T-helper 2 cell treated with Interferon-gamma antibody and Interleukin-4, amounts not matched to agents 5 μg/mL and 100 μg/mL, for 36 hours (primary cell): ENCODE data around the gene CPT1C.

Experiments used
- DNase-seq: peaks from one replicate; pipeline ENCODE4 v3.0.0; 2021; ENCODE audit warnings: low spot score
- H3K27ac Mint-ChIP-seq: one replicate; pipeline ENCODE4 v1.8.0; 2021; ENCODE audit warnings: mild to moderate bottlenecking, mixed read lengths
- H3K27me3 Mint-ChIP-seq: one replicate; pipeline ENCODE4 v1.8.0; 2021; ENCODE audit warnings: low read depth, mixed read lengths
- H3K36me3 Mint-ChIP-seq: one replicate; pipeline ENCODE4 v1.8.0; 2021; ENCODE audit warnings: low read depth, mixed read lengths
- H3K4me1 Mint-ChIP-seq: one replicate; pipeline ENCODE4 v1.8.0; 2021; ENCODE audit warnings: low read depth, mixed read lengths
- H3K4me3 Mint-ChIP-seq: one replicate; pipeline ENCODE4 v1.8.0; 2022; ENCODE audit warnings: mild to moderate bottlenecking, moderate library complexity, mixed read lengths
- H3K9me3 Mint-ChIP-seq: one replicate; pipeline ENCODE4 v1.8.0; 2021; ENCODE audit warnings: mixed read lengths

CPT1C gene

DNA sequence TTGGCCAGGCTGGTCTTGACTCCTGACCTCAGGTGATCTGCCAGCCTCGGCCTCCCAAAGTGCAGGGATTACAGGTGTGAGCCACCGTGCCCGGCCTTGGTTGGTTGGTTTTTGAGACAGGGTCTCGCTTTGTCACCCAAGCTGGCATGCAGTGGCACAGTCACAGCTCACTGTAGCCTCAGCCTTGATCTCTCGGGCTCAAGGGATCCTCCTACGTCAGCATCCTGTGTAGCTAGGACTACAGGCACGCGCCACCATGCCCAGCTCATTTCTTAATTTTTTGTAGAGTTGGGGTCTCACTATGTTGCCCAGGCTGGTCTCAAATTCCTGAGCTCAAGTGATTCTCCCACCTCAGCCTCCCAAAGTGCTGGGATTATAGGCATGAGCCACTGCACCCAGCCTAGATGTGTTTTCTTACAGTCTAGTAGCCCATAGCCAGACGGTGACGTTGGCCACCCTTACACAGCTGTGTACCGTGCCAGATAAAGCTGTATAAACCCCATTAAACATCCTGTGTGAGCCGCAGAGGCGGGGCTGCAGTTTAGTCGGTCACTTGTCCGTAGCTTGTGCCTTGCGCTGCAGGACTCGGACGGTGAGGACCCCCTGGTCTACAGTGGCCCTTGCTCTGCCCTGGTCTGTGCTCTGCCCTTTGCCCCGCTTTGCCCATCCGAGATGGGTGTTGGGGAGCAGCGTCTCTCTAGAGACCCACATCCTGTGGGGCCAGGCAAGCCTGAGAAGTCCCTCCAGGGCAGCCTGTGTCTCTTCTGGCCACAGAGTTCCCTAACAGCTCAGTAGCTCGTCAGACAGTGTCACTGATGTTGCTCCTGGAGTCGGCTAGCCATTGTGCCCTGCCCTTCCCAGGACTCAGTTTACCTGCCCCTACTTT is 35.1 kb upstream of the CPT1C start:
- Mint-ChIP-seq H3K27ac (no peak overlapping the region), H3K9me3 (no peaks in the 10 kb centered on the region), H3K4me1 (no peaks in the 10 kb centered on the region), H3K4me3 (no peak overlapping the region), H3K27me3 (no peaks in the 10 kb centered on the region), H3K36me3 (peaks cover 51% of the 10 kb centered on the region)
- no peak for DNase-seq

DNA sequence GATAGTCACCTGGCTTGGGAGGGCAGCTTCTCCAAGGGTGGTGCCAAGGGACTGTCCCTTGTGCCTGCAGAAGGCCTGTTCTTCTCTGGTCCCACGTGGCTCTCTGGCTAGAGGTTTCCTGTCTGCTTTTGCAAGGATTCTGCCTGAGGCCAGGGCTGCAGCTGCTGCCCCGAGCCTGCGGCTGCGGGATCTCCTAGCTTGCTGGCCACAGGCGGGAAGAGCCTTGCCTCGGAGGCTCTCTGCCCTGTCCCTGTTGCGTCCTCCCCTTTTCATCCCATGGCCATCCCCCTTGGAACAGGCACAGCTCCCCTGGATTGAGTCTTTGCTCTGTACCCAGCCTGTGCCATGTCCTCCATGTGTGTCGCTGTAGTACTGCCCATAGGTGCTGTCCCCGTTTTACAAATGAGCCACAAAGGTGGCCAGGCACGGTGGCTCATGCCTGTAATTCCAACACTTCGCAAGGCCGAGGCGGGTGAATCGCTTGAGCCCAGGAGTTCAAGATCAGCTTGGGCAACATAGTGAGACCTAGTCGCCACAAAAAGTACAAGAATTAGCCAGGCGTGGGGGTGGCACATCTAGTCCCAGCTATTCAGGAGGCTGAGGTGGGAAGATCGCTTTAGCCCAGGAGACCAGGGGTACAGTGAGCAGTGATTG is 34.3 kb upstream of the CPT1C start:
- Mint-ChIP-seq H3K36me3 (peaks cover 49% of the 10 kb centered on the region), H3K4me1 (no peaks in the 10 kb centered on the region), H3K27me3 (no peaks in the 10 kb centered on the region), H3K27ac (no peak overlapping the region), H3K4me3 (no peak overlapping the region), H3K9me3 (no peaks in the 10 kb centered on the region)
- no peak for DNase-seq

DNA sequence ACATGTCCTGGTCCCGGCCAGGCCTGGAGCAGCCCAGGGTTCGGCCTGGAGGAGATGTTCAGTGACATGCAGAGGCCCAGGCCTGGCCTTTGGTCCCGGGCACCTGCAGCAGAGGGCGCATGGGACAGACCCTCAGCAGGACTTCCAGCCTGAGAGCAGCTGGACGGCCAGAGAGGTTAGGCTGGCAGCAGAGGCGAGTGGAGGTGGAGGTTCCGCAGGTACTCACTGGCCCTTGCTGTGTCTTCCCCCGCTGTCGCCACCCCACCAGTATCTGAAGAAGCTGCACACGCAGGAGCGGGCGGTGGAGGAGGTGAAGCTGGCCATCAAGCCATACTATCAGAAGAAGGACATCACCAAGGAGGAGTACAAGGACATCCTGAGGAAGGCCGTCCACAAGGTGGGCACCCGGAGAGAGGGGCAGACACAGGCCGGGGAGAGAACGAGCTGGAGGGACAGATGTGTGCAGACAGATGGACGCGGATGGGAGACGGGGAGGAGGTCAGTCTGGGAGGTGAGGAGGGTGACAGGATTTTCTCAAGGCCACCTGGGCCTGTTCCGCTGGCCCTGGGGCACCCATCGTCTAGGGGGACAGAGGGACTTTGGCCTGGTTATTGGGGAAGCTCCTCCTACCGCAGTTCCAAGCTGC is 33.3 kb upstream of the CPT1C start:
- DNase-seq, result no peak
- Mint-ChIP-seq H3K4me1 (no peaks in the 10 kb centered on the region), H3K36me3 (peaks cover 51% of the 10 kb centered on the region), H3K4me3 (no peak overlapping the region), H3K27me3 (no peaks in the 10 kb centered on the region), H3K27ac (no peak overlapping the region), H3K9me3 (no peaks in the 10 kb centered on the region)

- H3K4me1 Mint-ChIP-seq, result no peaks in the 10 kb centered on the region
- DNase-seq, result no peak
- no peaks in the 10 kb centered on the region for H3K9me3 Mint-ChIP-seq
- no peak overlapping the region for H3K27ac Mint-ChIP-seq
- no peaks in the 10 kb centered on the region for H3K27me3 Mint-ChIP-seq
- H3K36me3 Mint-ChIP-seq, result peaks cover 54% of the 10 kb centered on the region
- no peak overlapping the region for H3K4me3 Mint-ChIP-seq
Measured at GRCh38 chr19:49658139-49658517, 32.8 kb upstream of the CPT1C start.

GRCh38 chr19:49658566-49659442 is 32.1 kb upstream of the CPT1C start:
- no peak overlapping the region for H3K27ac Mint-ChIP-seq
- peaks cover 54% of the 10 kb centered on the region for H3K36me3 Mint-ChIP-seq
- no peaks in the 10 kb centered on the region for H3K27me3 Mint-ChIP-seq
- DNase-seq, result no peak
- peaks cover 5% of the 10 kb centered on the region for H3K4me1 Mint-ChIP-seq
- H3K9me3 Mint-ChIP-seq, result no peaks in the 10 kb centered on the region
- H3K4me3 Mint-ChIP-seq, result no peak overlapping the region

DNA sequence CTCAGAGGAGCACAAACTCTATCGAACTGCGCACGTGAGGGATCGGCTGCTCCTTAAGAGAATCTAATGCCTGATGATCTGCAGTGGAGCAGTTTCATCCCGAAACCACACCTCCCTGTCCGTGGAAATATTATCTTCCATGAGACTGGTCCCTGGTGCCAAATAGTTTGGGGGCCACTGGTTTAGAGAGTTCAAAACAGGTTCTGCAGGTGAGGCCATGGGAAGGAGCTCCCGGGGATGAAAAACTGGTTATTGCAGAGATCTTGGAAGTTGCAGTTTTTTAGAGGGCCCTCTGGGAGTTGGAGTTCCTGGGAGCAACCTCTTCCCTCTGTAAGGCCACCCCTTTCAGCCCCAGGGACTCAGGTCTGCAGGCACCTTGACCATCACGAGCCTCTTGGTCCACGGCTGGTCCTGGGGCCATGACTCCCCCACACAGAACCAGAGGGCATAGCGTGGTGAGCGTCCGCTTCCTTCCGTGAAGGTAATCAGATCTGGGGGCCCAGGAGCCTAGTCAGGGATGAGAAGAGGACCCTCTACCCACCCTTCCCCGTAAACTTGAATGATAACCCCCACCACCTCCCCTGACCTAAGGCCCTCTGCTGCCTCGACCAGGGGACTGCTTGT is 30.5 kb upstream of the CPT1C start:
- no peak for DNase-seq
- peaks cover 14% of the 10 kb centered on the region for H3K4me1 Mint-ChIP-seq
- H3K27ac Mint-ChIP-seq, result no peak overlapping the region
- no peak overlapping the region for H3K4me3 Mint-ChIP-seq
- H3K9me3 Mint-ChIP-seq, result no peaks in the 10 kb centered on the region
- H3K27me3 Mint-ChIP-seq, result no peaks in the 10 kb centered on the region
- H3K36me3 Mint-ChIP-seq, result peaks cover 54% of the 10 kb centered on the region

DNA sequence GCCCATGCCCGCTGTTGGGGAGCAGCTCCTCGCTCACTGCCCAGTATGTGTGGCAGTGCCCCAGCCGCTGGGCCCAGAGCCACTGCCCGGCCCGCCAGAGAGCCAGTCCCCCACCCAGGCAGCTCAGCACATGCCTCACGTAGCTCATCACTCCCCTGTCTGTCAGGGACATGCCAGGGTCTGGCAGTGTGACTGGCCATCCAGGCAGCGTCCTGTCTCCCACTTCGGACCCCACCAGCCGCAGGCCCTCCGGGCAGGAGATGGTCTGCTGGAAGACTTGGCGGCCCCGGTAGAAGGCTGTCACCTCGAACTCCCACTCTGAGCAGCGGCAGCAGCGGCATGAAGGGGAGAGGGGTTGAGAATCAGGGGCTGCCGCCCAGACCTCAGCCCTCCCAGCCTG is 28.9 kb upstream of the CPT1C start:
- H3K4me1 Mint-ChIP-seq, result peaks cover 22% of the 10 kb centered on the region
- H3K36me3 Mint-ChIP-seq, result peaks cover 44% of the 10 kb centered on the region
- H3K9me3 Mint-ChIP-seq, result no peaks in the 10 kb centered on the region
- H3K27me3 Mint-ChIP-seq, result no peaks in the 10 kb centered on the region
- no peak overlapping the region for H3K27ac Mint-ChIP-seq
- DNase-seq, result no peak
- no peak overlapping the region for H3K4me3 Mint-ChIP-seq

GRCh38 chr19:49663224-49663623 is 27.7 kb upstream of the CPT1C start:
- Mint-ChIP-seq H3K27me3 (no peaks in the 10 kb centered on the region), H3K9me3 (no peaks in the 10 kb centered on the region), H3K4me1 (peaks cover 29% of the 10 kb centered on the region), H3K27ac (peak overlapping the region; percentile 96), H3K36me3 (peaks cover 40% of the 10 kb centered on the region), H3K4me3 (peak overlapping the region; percentile 98)
- DNase-seq, result no peak

DNA sequence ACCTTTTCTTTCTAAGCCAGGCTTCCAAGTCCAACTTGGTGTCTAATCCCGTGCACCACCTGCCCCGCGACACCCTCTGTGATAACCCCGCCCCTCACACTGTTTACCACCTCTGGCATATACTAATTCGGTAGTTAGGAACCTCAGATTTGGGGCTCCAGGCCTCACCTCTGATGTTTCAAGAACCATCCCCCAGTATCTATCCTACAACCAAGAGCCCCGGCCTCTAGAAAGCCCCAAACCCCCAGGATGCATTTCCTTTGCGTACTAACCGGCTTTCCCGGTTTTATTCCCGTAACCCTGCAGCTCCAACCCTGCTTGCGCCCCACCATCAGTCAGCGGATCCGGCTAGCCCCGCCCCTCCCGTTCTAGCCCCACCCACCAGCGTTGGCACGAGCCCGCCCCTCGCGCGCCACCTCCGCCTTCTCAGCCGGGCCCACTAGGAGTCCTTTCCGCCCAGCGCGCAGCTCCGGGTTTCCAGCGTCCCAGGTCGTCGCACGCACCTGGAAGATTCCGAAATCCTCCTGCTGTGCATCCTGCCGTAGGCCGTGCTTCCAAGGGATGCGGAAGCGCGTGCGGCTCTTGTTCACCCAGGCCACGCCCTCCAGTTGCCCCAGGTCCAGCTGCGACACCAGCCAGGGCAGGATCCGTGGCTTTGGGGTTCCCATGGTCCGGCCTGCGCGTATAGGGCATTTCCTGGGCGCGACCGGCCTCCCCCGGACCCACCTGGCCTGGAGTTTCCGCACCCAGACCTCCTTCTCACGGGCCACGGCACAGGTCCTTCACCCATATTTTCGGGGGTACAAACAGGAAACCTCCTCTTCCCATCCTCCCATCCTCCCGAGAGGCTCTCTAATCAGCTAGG is 26.5 kb upstream of the CPT1C start:
- peak; percentile 78 for DNase-seq
- Mint-ChIP-seq H3K36me3 (peaks cover 38% of the 10 kb centered on the region), H3K27ac (peak overlapping the region; percentile 96), H3K4me1 (peaks cover 29% of the 10 kb centered on the region), H3K27me3 (no peaks in the 10 kb centered on the region), H3K9me3 (no peaks in the 10 kb centered on the region), H3K4me3 (peak overlapping the region; percentile 98)

- H3K9me3 Mint-ChIP-seq, result no peaks in the 10 kb centered on the region
- H3K4me1 Mint-ChIP-seq, result peaks cover 29% of the 10 kb centered on the region
- H3K36me3 Mint-ChIP-seq, result peaks cover 37% of the 10 kb centered on the region
- DNase-seq, result no peak
- H3K4me3 Mint-ChIP-seq, result peak overlapping the region; percentile 98
- peak overlapping the region; percentile 96 for H3K27ac Mint-ChIP-seq
- no peaks in the 10 kb centered on the region for H3K27me3 Mint-ChIP-seq
Measured at GRCh38 chr19:49665036-49665350, 25.9 kb upstream of the CPT1C start.

DNA sequence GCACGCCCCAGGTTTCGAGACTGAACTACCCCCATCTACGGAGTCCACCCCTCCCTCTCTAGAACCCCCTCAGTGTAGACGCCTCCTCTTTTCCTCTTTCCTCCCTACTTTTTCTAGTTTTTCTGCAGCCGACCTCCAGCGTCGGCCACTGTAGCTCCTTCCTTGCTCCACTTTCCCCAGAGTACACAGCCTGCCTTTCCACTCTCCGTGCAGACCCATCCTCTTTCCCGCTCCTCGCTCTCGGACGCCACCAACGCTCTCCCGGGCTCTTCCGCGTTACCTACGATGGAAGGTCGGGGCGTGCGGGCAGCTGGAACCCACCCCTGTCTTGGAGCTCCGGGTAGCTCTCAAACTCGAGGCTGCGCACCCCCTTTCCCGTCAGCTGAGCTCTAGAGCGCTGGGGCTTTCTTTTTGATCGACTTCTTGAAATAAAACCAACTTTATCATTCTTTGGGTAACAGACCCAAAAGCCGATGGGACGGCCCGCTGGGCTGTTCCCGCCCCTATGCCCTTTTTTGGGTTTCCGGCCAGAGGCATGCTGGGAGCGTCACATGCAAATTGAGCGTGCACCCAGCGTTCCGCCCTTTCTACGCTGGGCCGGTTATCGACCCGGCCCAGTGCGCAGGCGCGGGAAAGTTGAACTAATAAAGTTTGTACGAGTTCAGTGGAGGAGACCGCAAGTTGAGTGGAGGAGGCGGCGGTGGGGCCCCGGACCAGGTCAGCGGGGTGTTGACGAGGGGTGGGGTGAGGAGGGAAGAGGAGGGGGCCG is 25.4 kb upstream of the CPT1C start, which contains the start of the genes BCL2L12 and IRF3:
Gene BCL2L12, plus strand, starts transcription at position 583 of the 769 bp plus-strand sequence. CDS start 760 bp downstream, outside the sequence.
Gene IRF3, minus strand, starts transcription at position 507 of the 769 bp plus-strand sequence. CDS start 1,019 bp downstream, outside the sequence.
- Mint-ChIP-seq H3K27me3 (no peaks in the 10 kb centered on the region), H3K36me3 (peaks cover 32% of the 10 kb centered on the region), H3K9me3 (no peaks in the 10 kb centered on the region), H3K27ac (peak within 1 kb of the TSS; percentile 96), H3K4me1 (peaks cover 29% of the 10 kb centered on the region), H3K4me3 (peak within 1 kb of the TSS; percentile 98)
- DNase-seq, result peak; percentile 99

GRCh38 chr19:49666120-49666444 is 24.8 kb upstream of the CPT1C start:
- H3K36me3 Mint-ChIP-seq, result peaks cover 32% of the 10 kb centered on the region
- no peaks in the 10 kb centered on the region for H3K9me3 Mint-ChIP-seq
- peaks cover 29% of the 10 kb centered on the region for H3K4me1 Mint-ChIP-seq
- H3K27me3 Mint-ChIP-seq, result no peaks in the 10 kb centered on the region
- no peak for DNase-seq
- peak overlapping the region; percentile 96 for H3K27ac Mint-ChIP-seq
- peak overlapping the region; percentile 98 for H3K4me3 Mint-ChIP-seq
